Endothelial cell of hepatic sinusoid (primary cell): Measurements from ENCODE around the gene EREG.
"Not testable (repeated sequence)": the region's sequence is repeated elsewhere in the genome, so short reads cannot be mapped to it uniquely, and the experiment has no call there.

Experiments
- in situ Hi-C: cut with HindIII; loops from 2 replicates; pipeline ENCODE4 v1.10.0; 2017; ENCODE audit warnings: low sequenced_read_pairs

The EREG gene

DNA sequence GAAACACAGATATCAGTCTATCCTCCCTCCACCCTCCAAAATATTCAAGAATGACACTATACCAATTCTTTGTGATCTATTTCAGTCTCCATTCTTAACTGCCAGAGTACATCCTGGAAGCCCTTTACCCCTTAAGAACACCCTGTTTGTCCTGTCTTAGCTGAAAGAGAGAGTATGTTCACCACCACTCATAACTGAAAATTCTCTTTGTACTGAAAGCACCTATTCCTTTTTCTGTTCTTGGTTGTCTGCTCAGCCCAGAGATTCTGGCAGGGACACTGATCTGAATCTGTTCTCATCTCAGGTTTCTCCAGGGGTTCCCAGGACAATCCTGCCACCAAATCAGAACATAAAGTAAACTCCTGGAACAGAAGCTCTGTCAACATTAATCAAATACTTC is 25.4 kb upstream of the EREG start:
- in situ Hi-C loops = no loop called here

DNA sequence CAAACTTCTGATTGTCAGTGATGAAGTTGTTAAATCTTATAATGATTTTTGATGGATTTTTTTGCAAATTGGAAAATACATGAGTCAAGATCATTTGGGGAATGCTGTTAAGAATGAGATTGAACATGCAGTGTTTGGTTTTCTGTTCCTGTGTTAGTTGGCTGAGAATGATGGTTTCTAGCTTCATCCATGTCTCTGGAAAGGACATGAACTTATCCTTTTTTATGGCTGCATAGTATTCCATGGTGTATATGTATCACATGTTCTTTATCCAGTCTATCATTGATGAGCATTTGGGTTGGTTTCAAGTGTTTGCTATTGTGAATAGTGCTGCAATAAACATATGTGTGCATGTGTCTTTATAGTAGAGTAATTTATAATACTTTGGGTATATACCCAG is 24.5 kb upstream of the EREG start:
- in situ Hi-C loops = not testable (repeated sequence)

DNA sequence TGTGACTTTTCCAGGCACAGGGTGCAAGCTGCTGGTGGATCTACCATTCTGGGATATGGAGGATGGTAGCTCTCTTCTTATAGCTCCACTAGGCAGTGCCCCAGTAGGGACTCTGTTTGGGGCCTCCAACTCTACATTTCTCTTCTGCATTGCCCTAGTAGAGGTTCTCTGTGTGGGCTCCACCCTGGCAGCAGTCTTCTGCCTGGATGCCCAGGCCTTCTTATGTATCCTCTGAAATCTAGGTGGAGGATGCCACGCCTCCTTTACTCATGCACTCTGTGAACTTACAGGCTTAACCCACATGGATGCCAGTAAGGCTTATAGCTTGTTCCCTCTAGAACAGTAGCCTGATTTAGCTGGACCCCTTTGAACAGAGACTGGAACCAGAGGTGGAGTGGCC is 20.9 kb upstream of the EREG start:
- in situ Hi-C loops = no loop called here

DNA sequence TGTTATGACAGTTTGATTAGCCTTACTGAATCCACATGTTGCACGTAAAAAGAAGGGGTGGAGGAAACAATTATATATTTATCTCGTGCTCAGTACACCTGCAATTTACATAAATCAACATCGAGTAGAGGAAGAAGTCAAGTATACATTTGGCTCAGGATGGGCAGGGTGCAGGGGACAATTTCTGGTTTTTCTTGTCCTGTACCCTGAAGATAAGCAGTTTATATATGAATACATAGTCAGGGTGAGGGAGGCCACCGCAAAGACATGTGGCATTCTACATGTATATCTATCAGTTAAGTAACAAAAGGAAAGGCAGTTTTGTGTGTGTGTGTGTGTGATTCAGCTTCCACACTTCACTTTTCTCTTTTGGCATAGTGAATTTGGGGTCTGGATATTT is 11.1 kb upstream of the EREG start:
- in situ Hi-C loops = no loop called here

DNA sequence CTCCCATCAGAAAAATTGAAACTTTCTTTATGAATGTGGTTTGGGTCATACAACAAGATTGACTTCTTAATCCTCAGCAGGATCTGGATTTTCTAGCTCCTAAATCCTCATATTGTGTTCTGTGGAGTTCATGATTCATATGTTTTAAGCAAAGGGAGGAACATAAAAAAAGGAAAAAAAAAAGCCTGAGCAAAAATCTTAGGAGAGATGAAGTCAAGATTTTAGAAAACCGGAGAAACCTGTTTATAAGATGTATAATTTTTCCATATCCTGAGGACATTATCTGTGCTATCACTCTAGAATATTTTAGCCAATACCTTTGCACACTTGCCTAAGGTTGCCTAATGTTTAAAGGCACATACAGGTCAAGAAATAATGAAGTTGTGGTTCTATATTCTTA is 7.0 kb upstream of the EREG start:
- in situ Hi-C loops = no loop called here

DNA sequence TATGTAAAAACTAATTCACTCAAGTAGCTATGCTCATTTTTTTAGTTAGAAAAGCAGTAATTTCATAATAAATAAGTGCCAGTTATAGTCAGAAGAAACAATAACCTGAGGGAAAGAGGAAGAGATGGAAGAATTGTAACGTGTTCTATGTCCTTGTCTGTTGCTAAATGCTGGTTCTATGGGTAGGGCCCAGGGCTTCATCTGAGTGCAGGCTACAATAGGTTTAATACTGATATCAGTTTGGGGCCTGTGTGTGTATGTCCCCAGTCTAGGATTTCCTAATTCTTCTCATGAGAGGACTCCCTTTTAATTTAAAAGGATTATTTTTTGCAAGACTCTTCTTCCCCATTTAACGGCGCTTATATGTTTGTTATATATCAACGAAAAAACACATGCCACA is 3.3 kb upstream of the EREG start:
- in situ Hi-C loops = no loop called here

DNA sequence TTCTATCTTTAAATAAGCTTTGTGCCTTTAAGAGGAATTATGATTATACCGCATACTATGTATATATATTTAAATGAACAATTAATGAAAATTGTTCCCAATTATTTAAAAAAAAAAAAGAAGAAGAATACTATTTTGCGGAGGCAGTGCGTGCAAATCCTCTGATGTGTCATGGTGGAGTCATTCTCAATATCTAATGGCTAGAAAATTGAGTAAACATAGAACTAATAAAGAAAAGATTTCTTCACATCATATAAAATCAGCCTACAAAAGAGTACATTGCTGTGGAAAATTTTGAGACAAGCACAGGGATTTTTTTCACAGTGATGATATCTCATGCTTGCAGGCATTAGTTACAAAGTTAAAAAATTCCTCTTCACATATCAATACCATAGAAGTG is 2.6 kb upstream of the EREG start:
- in situ Hi-C loops = no loop called here

DNA sequence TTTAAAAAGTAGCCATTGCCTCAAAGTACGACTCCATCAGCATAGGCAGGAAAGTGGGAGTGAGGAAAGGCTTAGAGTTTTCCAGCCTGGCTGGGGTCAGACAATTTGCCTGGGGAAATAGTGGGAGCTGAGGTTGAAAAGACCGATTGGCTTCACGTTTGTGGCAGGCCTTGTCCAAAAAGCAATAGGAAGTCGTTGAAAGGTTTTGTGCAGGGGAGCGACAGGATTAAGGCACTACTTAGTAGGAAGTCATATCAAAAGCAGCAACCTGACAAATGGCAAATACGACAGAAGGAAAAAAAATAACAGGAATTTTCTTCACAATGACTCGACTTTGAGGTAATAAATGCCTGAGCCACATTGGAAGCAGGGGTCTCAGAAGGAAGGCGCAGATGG is 691 bp upstream of the EREG start:
- in situ Hi-C loops = no loop called here

DNA sequence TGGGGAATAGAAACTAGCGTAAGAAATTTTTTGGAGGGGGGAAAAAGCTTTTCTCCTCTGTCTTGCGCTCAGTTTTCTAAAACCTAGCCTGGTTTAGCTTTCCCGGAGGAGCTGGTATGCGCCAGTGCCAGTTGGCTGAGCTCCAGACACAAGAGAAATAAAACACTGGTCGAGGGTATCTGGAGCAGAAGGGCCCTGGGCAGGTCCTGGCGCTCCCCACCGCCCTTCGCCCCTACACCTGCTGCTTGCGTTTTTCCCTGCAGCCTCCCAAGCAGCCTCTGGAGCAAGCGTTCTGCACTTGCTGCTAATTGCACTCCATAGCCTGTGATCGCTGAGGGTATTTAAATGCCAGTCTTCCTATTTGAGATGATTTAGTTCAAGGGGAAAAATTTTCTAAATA is 816 bp downstream of the EREG start:
- in situ Hi-C loops = no loop called here

DNA sequence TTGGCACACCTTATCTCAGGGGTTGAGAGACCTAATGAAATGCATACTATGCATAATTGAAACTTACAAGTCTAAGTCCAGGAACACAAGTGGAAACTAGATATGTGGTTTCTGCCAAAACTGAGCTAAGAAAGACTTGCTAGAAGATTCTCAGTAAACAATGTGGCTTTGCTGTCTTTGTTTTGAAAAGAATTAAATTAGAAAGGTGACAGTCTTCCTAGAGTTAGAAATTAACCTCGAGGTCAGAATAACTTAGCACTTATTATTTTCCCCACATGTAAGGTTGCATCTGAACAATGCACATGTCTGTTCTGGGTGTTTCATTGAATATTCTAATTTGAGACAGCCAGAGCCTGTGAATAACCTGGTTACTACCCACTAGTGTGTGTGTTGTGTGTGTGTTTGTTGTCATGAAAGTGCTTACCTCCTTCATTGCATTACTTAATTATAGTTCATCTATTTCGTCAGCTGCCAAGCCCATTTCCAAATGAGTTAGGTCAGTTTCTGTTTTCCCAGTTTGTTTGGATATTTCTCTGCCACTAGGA is 1.5 kb downstream of the EREG start:
- in situ Hi-C loops = no loop called here

DNA sequence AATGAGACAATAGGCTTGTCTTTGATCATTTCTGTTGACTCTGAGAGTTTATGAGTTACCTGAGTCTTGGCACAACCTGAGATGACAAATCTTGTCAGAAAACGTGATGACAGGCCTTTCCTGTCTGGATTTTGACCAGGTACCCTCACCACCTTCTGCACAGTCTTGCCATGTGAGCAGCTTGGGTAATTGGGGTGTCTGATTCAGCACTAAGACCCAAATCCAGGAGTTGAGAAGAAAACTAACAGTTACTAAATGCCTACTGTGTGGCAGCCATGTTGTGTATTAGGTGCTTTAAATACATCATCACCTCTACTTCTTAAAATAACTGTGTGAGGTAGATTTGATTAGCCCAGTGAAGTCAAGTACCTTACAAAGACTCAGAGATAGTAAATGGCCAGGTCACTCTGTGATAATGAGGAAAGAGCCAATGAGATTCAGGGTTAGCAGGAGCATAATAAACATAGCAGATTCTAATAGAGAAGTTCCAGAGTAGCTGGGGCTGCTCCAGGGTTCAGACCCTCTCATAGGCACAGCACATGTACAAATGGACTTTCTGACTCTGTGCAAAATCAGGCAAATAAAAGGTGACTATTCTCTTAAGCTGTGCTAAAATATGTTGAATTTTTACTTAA is 2.8 kb downstream of the EREG start:
- in situ Hi-C loops = no loop called here

DNA sequence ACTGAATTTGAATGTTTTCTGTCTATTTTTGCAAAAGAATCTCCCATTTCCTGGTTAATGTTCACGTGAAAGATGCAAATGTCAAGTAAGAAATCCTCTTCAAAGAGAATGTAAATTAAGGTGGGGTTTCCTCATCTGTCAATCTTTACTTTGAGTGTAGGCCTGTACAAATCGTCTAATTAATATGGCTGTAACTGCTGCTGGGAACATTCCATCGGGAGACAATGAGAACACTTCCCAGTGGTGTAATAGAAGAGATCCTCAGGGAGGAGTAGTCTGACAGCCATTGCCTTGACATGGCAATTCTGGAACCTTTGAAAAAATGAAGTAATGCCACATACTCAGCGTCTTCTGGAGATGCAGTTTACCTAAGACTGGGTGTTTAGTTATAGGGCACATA is 3.7 kb downstream of the EREG start:
- in situ Hi-C loops = no loop called here

DNA sequence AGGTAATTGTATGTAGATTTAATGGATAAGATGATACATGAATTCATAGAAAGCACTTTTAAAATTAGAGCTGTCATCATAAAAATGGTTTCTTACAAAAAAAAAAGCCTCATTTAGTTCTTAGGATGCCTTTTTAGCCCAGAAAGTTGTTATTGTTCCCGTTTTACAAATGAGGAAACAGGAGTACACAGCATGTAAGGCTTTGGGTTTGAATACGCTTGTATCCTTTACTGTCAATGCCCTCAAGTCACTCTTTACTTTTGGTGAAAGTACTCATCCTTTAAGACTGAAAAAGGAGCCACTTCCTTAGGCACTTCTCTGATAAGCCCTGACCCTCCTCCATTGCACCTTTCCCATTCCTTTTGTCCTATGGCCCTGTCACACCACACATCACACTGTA is 4.9 kb downstream of the EREG start:
- in situ Hi-C loops = no loop called here

DNA sequence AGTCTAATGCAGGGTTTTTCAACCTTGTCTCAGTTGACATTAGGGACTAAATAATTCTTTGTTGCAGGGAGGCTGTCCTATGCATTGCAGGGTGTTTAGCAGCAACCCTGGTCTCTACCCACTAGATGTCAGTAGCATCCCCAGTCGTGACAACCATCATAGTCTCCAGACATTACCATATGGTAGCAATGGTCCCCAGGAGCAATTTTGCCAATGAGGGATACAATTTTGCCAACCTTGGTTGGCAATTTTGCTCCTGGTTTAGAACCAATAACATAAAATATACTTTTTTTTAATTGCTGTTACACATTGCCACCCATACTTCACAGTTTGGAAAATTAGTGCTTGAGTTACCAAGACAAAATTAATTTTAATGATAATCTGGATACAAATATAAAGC is 6.0 kb downstream of the EREG start:
- in situ Hi-C loops = no loop called here

DNA sequence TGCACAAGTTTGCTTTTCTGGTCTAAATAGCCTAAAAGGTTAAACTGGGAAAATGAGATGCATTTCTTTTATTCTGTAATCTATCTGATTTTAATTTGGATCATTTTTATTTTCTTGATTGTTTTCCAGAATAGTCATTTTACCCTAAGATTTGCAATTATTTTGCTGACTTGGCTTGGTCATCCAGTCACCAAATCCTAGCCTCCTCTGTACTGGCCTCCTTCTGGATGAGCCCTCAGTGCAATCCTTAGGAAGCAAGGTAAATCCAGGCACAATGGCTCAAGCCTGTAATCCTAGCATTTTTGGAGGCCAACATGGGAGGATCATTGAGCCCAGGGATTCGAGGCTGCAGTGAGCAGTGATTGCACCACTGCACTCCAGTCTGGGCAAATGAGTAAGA is 9.2 kb downstream of the EREG start:
- in situ Hi-C loops = no loop called here

DNA sequence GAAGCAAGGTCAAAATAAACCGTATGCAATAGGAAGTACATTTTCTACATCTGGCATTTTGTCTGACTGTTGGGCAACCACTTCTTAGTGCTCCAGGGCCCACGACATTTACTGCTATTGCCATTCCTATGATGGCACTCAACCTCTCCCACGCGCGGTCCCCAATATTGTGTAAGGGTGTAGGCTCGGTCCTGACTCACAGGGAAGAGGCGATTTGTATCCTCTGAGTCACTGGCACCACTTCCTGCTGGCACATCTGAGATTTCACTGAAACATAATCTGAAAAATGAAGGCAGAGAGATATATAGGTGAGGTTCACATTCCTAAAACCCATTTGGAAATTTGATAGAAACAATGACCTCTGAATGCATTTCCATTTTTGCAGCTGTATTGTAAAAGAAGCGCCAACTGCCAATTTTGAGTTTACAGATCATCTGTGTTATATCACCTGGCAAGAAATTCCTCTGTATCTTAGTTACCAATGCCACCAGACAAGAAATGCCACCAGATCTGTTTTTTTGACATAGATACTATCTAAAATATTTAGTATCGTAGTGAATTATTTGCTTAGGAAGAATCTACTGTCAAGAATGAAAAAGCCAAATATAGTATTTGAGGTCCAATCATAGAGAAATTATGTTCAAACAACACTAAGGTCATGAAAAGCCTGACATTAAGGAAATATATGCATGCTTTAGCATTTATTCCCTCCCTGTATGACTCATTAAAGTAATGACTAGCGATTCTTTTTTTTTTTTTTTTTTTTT is 9.8 kb downstream of the EREG start:
- in situ Hi-C loops = loop anchor here (5.0 kb wide), 3 partner anchors 57 to 248 kb away; no protein-coding TSS in a partner anchor

DNA sequence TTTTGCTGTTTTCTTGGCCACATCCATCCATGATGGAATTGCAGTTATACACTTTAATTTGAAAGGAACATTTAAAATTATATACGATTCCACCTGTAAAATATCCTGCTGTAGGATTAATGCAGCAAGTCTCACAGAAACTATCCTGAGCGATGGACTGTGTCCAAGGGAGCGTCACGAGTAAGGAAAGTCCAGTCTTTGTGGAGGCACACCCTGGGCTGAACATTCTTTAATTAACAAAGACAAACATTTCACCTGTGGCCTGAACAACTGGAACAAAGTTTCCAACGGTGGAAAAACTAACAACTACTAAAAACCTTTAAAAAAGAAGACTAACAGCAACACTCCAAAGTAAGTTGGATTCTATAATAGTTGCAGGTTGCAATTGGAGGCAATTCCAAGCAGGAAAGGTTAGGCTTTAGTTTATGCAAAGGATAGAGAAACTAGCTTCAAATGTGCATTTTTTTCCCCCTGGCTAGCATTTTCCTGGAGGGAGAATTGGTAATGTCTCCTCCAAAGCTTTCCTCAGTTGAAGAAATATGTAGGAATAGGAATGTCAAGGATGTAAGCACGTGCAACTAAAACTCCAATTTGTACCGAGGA is 11.0 kb downstream of the EREG start:
- in situ Hi-C loops = loop anchor here (5.0 kb wide), 3 partner anchors 59 to 246 kb away; no protein-coding TSS in a partner anchor

DNA sequence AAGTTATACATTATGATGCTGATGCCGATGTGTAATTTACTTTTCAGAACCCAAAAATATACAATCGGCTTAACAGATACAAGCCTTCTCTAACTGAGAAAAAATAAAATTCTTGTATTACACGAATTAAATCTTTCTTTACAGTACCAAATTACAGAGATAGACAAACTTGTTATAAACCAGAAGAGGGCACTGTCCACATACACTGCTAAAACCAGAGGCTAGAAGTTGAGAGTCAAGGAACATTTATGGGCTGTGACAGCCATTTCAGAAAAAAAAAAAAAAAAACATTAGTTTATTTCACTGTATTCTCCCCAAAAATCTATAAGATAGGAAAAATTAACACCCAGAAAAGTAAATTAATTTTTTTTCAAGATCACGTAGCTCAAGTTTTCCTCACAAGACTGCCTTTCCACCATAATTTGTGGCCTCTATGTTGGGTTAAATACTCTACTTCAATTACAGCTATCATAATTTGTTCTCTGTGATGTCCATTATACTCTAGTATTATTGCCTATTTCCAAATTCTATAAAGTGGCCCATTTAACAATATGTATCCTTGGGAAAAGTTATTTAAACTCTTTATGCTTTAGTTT is 12.0 kb downstream of the EREG start:
- in situ Hi-C loops = loop anchor here (5.0 kb wide), 3 partner anchors 60 to 245 kb away; no protein-coding TSS in a partner anchor

DNA sequence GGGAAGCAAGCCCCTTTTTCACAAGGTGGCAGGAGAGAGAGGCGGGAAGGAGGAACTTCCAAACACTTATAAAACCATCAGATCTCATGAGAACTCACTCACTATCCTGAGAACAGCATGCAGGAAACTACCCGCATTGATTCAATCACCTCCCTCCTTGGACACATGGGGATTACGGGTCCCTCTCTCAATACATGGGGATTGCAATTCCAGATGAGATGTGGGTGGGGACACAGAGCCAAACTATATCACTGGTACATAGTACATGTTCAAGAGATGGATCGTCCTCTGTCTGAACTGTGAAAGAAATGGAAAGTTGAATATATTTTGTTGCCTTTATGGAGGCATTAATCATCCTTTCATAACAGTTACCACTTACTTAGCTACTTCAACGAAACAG is 12.8 kb downstream of the EREG start:
- in situ Hi-C loops = loop anchor here (5.0 kb wide), 3 partner anchors 60 to 245 kb away; no protein-coding TSS in a partner anchor

DNA sequence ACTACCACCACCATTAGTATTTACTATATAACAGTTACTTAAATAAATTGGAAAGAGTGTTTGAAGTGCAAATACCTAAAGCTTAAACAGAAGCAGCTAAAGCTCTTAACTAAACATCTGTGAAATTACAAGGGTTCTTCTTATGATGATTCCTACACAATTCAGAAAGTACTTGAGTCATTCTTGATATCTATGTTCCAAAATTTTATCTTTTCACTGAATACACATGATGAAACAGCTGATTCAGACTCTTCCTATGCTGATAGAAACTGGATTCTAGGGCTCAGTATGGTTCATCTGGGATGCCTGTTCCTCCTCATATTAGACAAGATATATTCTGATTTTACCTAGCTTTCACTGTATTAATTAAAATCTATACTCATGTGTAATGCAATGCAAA is 13.6 kb downstream of the EREG start:
- in situ Hi-C loops = loop anchor here (5.0 kb wide), 3 partner anchors 61 to 244 kb away; no protein-coding TSS in a partner anchor

DNA sequence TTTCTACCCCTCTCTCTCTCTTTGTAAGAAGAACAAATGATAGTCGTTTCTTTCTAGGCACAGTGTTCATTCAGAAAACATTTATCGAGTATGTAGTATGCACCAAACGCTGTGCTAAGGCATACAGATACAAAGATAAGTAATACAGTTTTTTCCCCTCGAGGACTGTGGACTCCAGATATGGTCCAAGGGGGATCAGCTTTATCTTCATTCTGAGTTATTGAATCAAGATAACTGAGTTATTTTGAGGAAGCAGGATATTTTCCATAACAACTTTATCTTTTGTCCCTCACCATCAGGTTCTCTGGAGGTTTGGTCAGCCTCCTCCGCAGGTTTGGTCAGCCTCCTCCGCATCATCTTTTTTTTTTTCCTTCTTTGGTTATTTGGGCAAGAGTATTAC is 15.0 kb downstream of the EREG start:
- in situ Hi-C loops = loop anchor here (5.0 kb wide), 3 partner anchors 63 to 242 kb away; no protein-coding TSS in a partner anchor
